Ovary (tissue), 3 donors: ENCODE data around the gene BTBD3.

ENCODE experiments used
- CTCF ChIP-seq, 3 donors: fragments of 450-650 bp in 2 of 3; fragments of 200-600 bp in 1 of 3; IDR thresholded peaks; one replicate each; pipeline versions ENCODE4 v1.5.1 to v1.8.0; 2016 to 2022; ENCODE audit warnings: antibody characterized with exemption in 3 of 3, mild to moderate bottlenecking in 1 of 3
- EP300 ChIP-seq: sonication (generic); formaldehyde crosslinking; IDR thresholded peaks from one replicate; pipeline ENCODE4 v1.6.1; 2017; ENCODE audit warnings: antibody characterized with exemption
- POLR2A ChIP-seq: fragments of 450-650 bp; IDR thresholded peaks from one replicate; pipeline ENCODE4 v1.6.1; 2017; ENCODE audit warnings: antibody characterized with exemption, mild to moderate bottlenecking, moderate library complexity
- donor health status: DM: no; HTN: no; CAD: no.

GRCh38 chr20:11891077-11891775 is 26.5 kb upstream of the BTBD3 start:
- TF ChIP-seq CTCF (IDR thresholded peaks at IDR 0.05), result no peak
- TF ChIP-seq POLR2A, result no peak
- no peak for TF ChIP-seq EP300
